ENCODE data around the gene HYAL3. TPM values are rescaled to one million over a fixed set of nuclear protein-coding genes. Genes with fewer than 3 reads are reported as not detected.

Gene HYAL3
- total RNA-seq, 1 donor from 2014 or later: 2.5 TPM

DNA sequence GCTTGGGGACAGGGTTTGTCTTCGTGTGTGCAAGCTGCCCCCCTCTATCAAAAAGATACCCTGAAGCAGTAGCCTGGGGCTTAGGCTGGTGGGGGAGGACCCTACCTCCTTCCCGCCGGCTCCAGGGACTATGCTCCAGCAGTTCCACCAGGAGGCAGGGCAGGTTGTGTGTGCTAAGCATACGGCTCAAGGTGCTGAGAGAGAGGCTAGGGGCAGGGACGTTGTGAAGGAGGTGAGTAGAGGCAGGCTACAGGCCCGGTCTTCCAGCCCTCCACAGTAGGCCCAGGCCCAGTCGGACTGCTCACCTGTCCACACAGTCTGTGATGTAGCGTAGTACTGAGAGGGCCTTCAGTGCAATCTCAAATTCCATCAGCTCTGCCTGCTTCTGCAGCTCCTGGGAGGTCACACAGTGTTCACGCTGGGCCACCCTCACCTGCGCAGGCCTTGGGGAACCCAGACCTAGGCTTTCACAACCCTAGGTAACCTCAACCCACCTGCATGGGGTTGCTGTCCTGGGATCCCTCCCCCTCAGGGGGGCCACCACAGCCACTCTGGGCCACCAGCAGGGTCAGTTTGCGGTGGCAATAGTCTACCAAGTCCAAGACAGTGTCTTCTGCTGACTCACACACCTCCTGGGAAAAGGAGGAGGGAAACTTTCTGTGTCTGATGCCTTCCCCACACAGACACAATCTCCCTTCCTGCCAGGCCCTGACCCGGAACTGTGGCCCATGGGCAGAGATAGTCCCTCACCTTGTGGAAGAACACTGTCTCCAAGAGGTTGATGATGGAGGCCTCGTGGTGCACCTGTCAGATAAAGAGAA lies 43.8 kb upstream of the HYAL3 start:
- Mint-ChIP-seq H3K27me3 (no peaks in the 10 kb centered on the region), H3K4me3 (no peak overlapping the region), H3K27ac (peak overlapping the region; percentile 41), H3K4me1 (peaks cover 55% of the 10 kb centered on the region), H3K9me3 (no peaks in the 10 kb centered on the region), H3K36me3 (ENCODE audit: low read depth) (peaks cover 7% of the 10 kb centered on the region)
- CTCF ChIA-PET: no interaction called here
- DNase-seq: no peak
- ATAC-seq (ENCODE audit: low read depth): no peak
- POLR2A ChIA-PET: interaction anchor here (1.0 to 1.4 kb wide), 3 partner anchors 8 to 226 kb away, joined by 3 to 6 read pairs (median 5); partner anchors contain the start of genes CYB561D2, HEMK1 and NPRL2
- intact Hi-C loops (cut with micrococcal nuclease): no loop called here
- TF ChIP-seq, protein P1, sequence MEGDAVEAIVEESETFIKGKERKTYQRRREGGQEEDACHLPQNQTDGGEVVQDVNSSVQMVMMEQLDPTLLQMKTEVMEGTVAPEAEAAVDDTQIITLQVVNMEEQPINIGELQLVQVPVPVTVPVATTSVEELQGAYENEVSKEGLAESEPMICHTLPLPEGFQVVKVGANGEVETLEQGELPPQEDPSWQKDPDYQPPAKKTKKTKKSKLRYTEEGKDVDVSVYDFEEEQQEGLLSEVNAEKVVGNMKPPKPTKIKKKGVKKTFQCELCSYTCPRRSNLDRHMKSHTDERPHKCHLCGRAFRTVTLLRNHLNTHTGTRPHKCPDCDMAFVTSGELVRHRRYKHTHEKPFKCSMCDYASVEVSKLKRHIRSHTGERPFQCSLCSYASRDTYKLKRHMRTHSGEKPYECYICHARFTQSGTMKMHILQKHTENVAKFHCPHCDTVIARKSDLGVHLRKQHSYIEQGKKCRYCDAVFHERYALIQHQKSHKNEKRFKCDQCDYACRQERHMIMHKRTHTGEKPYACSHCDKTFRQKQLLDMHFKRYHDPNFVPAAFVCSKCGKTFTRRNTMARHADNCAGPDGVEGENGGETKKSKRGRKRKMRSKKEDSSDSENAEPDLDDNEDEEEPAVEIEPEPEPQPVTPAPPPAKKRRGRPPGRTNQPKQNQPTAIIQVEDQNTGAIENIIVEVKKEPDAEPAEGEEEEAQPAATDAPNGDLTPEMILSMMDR (IDR thresholded peaks at IDR 0.05): no peak

DNA sequence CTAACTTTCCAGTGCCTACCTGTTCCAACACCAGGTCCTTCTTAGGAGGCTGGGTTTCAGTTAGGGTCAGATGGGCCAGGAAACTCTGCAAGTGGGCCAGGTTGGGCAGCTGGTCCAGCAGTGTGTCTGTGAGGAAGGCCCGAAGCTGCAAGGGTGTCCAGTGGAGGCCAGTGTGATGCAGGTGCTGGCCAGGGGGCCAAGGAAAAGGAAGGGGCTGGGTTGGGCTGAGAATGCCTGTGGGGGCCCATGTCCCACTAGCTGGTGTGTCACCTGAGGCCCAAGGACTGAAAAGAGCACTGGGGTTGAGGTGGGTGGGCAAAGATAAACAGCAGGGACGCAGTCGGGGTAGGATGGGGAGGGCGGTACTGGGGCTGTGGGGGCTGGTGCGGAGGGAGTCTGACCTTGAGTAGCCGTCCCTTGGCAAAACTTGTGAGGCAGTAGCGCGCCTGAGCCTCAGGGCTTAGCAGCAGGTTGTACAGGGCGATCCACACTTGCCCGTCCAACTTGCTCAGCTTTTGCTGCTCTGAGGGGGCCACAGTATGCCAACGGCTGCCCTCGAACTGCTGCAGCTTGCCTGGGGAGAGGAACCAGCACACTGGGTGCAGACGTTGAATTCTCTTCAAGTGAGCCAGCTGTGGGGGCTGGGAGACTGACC lies 42.9 kb upstream of the HYAL3 start:
- intact Hi-C loops (cut with micrococcal nuclease): no loop called here
- CTCF ChIA-PET: no interaction called here
- peak overlapping the region; percentile 48 for H3K4me3 Mint-ChIP-seq
- H3K9me3 Mint-ChIP-seq: no peaks in the 10 kb centered on the region
- H3K4me1 Mint-ChIP-seq: peaks cover 51% of the 10 kb centered on the region
- H3K27ac Mint-ChIP-seq: peak overlapping the region; percentile 46
- TF ChIP-seq, protein P1 (IDR thresholded peaks at IDR 0.05): no peak
- H3K36me3 Mint-ChIP-seq (ENCODE audit: low read depth): peaks cover 4% of the 10 kb centered on the region
- DNase-seq: no peak
- H3K27me3 Mint-ChIP-seq: no peaks in the 10 kb centered on the region
- ATAC-seq (ENCODE audit: low read depth): no peak
- POLR2A ChIA-PET: interaction anchor here (1.0 to 3.2 kb wide), 3 partner anchors 8 to 43 kb away, joined by 3 to 15 read pairs (median 6); partner anchors contain the start of genes CYB561D2, HYAL3, NAA80 and NPRL2

DNA sequence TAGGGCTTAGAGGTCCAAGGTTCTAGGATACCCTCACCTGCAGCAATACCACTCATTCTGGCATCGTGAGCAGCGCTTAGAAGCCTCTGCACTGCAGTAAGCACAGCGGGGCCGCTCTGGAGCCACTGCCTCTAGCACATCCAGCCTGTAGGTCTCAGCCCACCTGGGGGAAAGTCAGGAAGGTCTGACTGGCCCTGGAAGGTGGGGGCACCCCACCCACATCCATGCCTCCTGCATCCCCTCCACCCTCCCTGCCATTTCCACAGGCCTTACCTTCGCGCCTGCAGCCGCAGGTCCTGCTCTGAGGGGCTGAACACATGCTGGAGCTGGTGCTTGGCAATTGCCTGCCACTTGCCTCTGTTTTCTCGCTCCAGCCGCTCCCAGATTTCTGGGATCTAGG lies 42.3 kb upstream of the HYAL3 start:
- ChIA-PET CTCF (no interaction called here), POLR2A (interaction anchor here (0.7 to 6.5 kb wide), 11 partner anchors 7 to 1065 kb away, joined by 3 to 195 read pairs (median 6); partner anchors contain the start of genes CYB561D2, GNAI2, HEMK1 and HYAL2)
- peaks cover 6% of the 10 kb centered on the region for H3K36me3 Mint-ChIP-seq (ENCODE audit: low read depth)
- H3K27ac Mint-ChIP-seq: peak overlapping the region; percentile 96
- H3K9me3 Mint-ChIP-seq: no peaks in the 10 kb centered on the region
- intact Hi-C loops (cut with micrococcal nuclease): no loop called here
- peak overlapping the region; percentile 95 for H3K4me3 Mint-ChIP-seq
- H3K27me3 Mint-ChIP-seq: no peaks in the 10 kb centered on the region
- no peak for ATAC-seq (ENCODE audit: low read depth)
- no peak for DNase-seq
- H3K4me1 Mint-ChIP-seq: peaks cover 52% of the 10 kb centered on the region
- TF ChIP-seq, protein P1 (IDR thresholded peaks at IDR 0.05): no peak

DNA sequence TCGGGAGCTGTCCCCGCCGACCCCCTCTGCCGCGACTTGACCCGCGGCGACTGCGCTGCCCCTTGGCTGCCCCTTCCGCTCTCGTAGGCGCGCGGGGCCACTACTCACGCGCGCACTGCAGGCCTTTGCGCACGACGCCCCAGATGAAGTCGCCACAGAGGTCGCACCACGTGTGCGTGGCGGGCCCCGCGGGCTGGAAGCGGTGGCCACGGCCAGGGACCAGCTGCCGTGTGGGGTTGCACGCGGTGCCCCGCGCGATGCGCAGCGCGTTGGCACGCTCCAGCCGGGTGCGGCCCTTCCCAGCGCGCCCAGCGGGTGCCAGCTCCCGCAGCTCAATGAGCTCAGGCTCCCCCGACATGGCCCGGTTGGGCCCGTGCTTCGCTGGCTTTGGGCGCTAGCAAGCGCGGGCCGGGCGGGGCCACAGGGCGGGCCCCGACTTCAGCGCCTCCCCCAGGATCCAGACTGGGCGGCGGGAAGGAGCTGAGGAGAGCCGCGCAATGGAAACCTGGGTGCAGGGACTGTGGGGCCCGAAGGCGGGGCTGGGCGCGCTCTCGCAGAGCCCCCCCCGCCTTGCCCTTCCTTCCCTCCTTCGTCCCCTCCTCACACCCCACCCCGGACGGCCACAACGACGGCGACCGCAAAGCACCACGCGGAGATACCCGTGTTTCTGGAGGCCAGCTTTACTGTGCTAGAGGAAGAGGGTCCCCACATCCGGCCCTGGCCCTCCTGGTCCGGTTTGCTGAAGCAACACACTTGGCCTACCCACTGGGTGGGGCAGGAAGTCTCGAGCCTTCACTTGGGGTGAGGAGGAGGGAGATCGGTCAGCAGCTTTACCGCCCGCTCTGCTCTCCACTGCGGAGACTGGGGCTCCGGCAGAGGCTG lies 41.5 kb upstream of the HYAL3 start, which contains the start of gene RASSF1:
RASSF1 (minus strand) TSS at position 389 of the 882 bp plus-strand sequence; CDS start at position 358, 31 bp downstream.
- Mint-ChIP-seq H3K27ac (peak within 1 kb of the TSS; percentile 98), H3K4me3 (peak within 1 kb of the TSS; percentile 95), H3K27me3 (no peaks in the 10 kb centered on the region), H3K36me3 (ENCODE audit: low read depth) (peaks cover 9% of the 10 kb centered on the region), H3K9me3 (no peaks in the 10 kb centered on the region), H3K4me1 (peaks cover 55% of the 10 kb centered on the region)
- ChIA-PET CTCF (interaction anchor here (0.9 to 1.8 kb wide), 2 partner anchors 10 to 19 kb away, joined by 3 to 6 read pairs; partner anchors contain the start of genes CYB561D2 and NPRL2), POLR2A (interaction anchor here (0.6 to 6.5 kb wide), 17 partner anchors 8 to 1885 kb away, joined by 3 to 195 read pairs (median 4); partner anchors contain the start of genes CYB561D2, GNAI2, HEMK1 and HYAL2)
- intact Hi-C loops (cut with micrococcal nuclease): loop anchor here (1.0 kb wide), 1 partner anchor 10 kb away; the partner anchor contains the start of genes CYB561D2 and NPRL2
- ATAC-seq (ENCODE audit: low read depth) (peak; percentile 10), DNase-seq (peak; percentile 61)
- TF ChIP-seq, protein P1 (IDR thresholded peaks at IDR 0.05): no peak

All from activated B cell treated with CpG ODN at 0.5 μM for 24 hours (primary cell).